ENCODE measurements around the gene DUOX1. TPM values are rescaled to one million over a fixed set of nuclear protein-coding genes. Genes with fewer than 3 reads are reported as not detected.

DUOX1 gene
- total and polyA plus RNA-seq, 2 donors (not counting 1 experiment from before 2014, with no cell fraction given), result not detected

GRCh38 chr15:45084163-45084562 is 45.6 kb upstream of the DUOX1 start:
- Histone ChIP-seq H3K27ac (ENCODE audit: insufficient read depth, low read length) (no peak overlapping the region), H3K9ac (ENCODE audit: insufficient read depth, low read length) (no peak overlapping the region), H3K4me2 (ENCODE audit: extremely low read depth, insufficient read depth, low read length) (no peak overlapping the region), H3K4me3 (replicated peaks in 1 of 4; ENCODE audit: control extremely low read depth in 1 of 4, insufficient read depth in 1 of 4, low read depth in 3 of 4, low read length in 4 of 4) (no peak overlapping the region), H3K36me3 (ENCODE audit: control insufficient read depth, insufficient read depth, low read length) (no peaks in the 10 kb centered on the region), H2AFZ (ENCODE audit: low read length) (no peak overlapping the region), H4K20me1 (ENCODE audit: control insufficient read depth, extremely low read depth, insufficient read depth, low read length) (no peaks in the 10 kb centered on the region), H3K27me3 (ENCODE audit: control insufficient read depth, insufficient read depth, low read length) (peaks cover 8% of the 10 kb centered on the region), H3K9me3 (ENCODE audit: control insufficient read depth, insufficient read depth, low read depth, low read length) (no peaks in the 10 kb centered on the region), H3K4me1 (ENCODE audit: control insufficient read depth, extremely low read depth, insufficient read depth, low read length) (no peaks in the 10 kb centered on the region), H3K79me2 (ENCODE audit: control insufficient read depth, insufficient read depth, low read length) (no peaks in the 10 kb centered on the region)
- DNase-seq (ENCODE audit: low read depth in 2 of 2), result no peak
- no peak for TF ChIP-seq CTCF (conservative IDR thresholded peaks at IDR 0.05 in 1 of 2, IDR thresholded peaks at IDR 0.05 in 1 of 2; ENCODE audit: low read depth in 1 of 2, low read length in 2 of 2)

DNA sequence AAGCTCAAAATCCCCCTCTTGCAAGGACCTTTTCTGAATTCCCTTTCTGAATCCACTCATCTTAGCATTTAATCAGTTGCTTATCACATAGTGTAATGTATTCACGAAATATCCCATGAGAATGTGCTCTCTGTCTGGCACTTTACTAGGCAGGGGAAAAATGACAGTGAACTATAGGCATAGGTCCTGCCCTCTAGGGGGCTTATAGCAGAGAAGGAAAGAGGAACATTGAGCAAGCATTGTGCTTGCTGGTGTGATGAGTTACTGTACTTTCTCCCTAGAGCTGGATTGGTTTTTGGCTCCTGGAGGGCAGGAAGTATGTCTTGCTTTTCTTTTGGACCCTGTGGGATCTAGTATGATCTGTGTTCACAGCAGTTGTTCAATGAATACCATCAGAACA is 42.3 kb upstream of the DUOX1 start:
- Histone ChIP-seq H3K27ac (ENCODE audit: insufficient read depth, low read length) (no peak overlapping the region), H3K4me3 (replicated peaks in 1 of 4; ENCODE audit: control extremely low read depth in 1 of 4, insufficient read depth in 1 of 4, low read depth in 3 of 4, low read length in 4 of 4) (no peak overlapping the region), H4K20me1 (ENCODE audit: control insufficient read depth, extremely low read depth, insufficient read depth, low read length) (no peaks in the 10 kb centered on the region), H3K79me2 (ENCODE audit: control insufficient read depth, insufficient read depth, low read length) (no peaks in the 10 kb centered on the region), H3K4me1 (ENCODE audit: control insufficient read depth, extremely low read depth, insufficient read depth, low read length) (no peaks in the 10 kb centered on the region), H3K9ac (ENCODE audit: insufficient read depth, low read length) (no peak overlapping the region), H3K9me3 (ENCODE audit: control insufficient read depth, insufficient read depth, low read depth, low read length) (no peaks in the 10 kb centered on the region), H3K36me3 (ENCODE audit: control insufficient read depth, insufficient read depth, low read length) (no peaks in the 10 kb centered on the region), H3K4me2 (ENCODE audit: extremely low read depth, insufficient read depth, low read length) (no peak overlapping the region), H3K27me3 (ENCODE audit: control insufficient read depth, insufficient read depth, low read length) (peaks cover 5% of the 10 kb centered on the region), H2AFZ (ENCODE audit: low read length) (no peak overlapping the region)
- TF ChIP-seq CTCF (conservative IDR thresholded peaks at IDR 0.05 in 1 of 2, IDR thresholded peaks at IDR 0.05 in 1 of 2; ENCODE audit: low read depth in 1 of 2, low read length in 2 of 2), result no peak
- TF ChIP-seq EZH2 (IDR thresholded peaks at IDR 0.05; ENCODE audit: low read length, missing control alignments), result no peak
- no peak for DNase-seq (ENCODE audit: low read depth in 2 of 2)

DNA sequence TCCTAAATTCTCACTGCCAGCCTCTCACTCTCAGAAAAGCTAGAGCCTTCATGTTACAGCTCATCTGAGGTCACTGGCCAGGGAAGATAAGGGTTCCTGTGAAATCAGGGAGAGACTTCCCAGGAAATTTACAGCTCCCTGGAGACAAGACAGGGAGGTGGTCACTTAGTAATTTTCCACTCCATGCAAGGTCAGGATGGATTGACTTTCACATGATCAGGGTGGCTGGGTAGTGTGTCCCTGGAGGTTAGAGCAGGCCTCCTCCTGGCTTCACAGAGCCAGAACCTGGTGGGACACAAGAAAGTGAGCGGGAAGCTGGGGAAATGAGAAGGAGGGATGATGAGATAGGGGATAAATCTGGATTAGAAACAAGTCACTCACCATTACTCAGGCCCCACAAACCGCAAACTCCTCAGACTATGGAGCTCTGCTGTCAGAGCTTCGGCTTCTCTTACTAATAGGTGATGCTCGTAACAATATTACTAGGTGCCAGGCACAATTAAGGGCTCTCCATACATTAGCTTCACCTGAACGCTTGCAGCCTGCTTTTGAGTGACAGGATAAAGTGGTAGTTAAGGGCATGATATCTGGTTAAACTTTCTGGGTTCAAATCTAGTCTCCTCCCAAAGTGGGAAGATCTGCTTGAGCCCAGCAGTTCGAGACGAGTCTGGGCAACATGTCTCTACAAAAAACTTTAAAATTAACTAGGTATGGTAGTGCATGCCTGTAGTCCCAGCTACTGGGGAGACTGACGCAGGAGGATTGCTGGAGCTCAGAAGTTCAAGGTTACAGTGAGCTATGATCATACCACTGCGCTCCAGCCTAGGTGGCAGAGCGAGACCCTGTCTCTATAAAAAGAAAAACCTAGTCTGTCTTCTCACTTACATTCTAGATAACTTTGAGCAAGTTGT is 40.7 kb upstream of the DUOX1 start:
- no peak overlapping the region for H2AFZ ChIP-seq (ENCODE audit: low read length)
- no peak overlapping the region for H3K4me2 ChIP-seq (ENCODE audit: extremely low read depth, insufficient read depth, low read length)

More for the DNA sequence above, 40.7 kb upstream of the DUOX1 start:
- H3K9me3 ChIP-seq (ENCODE audit: control insufficient read depth, insufficient read depth, low read depth, low read length), result no peaks in the 10 kb centered on the region
- H3K27me3 ChIP-seq (ENCODE audit: control insufficient read depth, insufficient read depth, low read length), result peaks cover 5% of the 10 kb centered on the region
- no peaks in the 10 kb centered on the region for H3K4me1 ChIP-seq (ENCODE audit: control insufficient read depth, extremely low read depth, insufficient read depth, low read length)
- H3K4me3 ChIP-seq (replicated peaks in 1 of 4; ENCODE audit: control extremely low read depth in 1 of 4, insufficient read depth in 1 of 4, low read depth in 3 of 4, low read length in 4 of 4), result no peak overlapping the region
- no peak overlapping the region for H3K9ac ChIP-seq (ENCODE audit: insufficient read depth, low read length)
- no peaks in the 10 kb centered on the region for H4K20me1 ChIP-seq (ENCODE audit: control insufficient read depth, extremely low read depth, insufficient read depth, low read length)
- no peaks in the 10 kb centered on the region for H3K36me3 ChIP-seq (ENCODE audit: control insufficient read depth, insufficient read depth, low read length)
- TF ChIP-seq EZH2 (IDR thresholded peaks at IDR 0.05; ENCODE audit: low read length, missing control alignments), result no peak
- no peak for TF ChIP-seq CTCF (conservative IDR thresholded peaks at IDR 0.05 in 1 of 2, IDR thresholded peaks at IDR 0.05 in 1 of 2; ENCODE audit: low read depth in 1 of 2, low read length in 2 of 2)
- no peaks in the 10 kb centered on the region for H3K79me2 ChIP-seq (ENCODE audit: control insufficient read depth, insufficient read depth, low read length)
- DNase-seq (ENCODE audit: low read depth in 2 of 2), result no peak
- no peak overlapping the region for H3K27ac ChIP-seq (ENCODE audit: insufficient read depth, low read length)
